Measurements from ENCODE around the gene STXBP5.

- TF ChIP-seq EZH2 (IDR thresholded peaks at IDR 0.05; ENCODE audit: borderline replicate concordance, low read length) (no peak), CTCF (IDR thresholded peaks at IDR 0.05; ENCODE audit: low read length) (no peak)
These were observed 193.1 kb downstream of the STXBP5 start for GRCh38 chr6:147397306-147397705.
